ENCODE results near the gene FBXW10B.
"Not testable (repeated sequence)": the region's sequence is repeated elsewhere in the genome, so short reads cannot be mapped to it uniquely, and the experiment has no call there.

DNA sequence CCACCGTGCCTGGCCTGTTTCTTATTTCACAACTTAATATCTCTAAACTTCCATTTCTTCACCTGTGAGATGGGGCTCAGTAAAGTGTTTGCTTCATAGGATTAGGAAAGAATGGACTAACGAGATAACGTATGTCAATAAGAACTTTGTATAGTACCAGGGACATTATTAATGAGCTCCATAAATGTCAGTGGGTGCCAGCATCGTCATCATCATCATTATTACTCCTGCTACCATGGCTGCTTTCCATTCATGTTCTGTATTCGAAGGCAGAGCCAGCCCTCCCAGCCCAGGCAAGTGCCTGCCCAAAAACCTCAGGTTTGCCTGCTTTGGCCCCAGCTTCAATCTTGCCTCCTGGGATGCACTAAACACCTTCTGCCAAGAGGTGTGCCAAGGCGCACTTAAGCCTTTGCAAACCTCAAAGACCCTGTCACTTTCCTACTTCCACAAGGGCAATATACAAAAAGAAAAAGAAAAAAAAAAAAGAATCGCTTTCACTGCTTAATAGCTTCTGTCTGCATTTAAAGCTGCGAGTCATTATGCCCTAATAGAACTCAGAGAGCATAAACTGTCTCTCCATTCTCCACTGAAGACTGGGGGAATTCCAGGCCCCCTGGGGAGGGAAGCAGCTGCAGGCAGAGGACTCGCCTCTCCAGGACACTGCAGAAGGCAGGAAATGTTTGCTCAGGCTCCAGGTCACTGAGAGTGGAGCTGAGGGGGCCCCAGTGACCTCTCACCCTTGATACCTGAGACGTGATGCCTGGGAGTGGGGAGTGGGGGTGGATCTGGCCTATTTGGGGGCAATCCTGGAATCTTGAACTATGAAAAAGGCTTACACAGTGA lies 25.8 kb upstream of the FBXW10B start:
- TF ChIP-seq, protein P1, sequence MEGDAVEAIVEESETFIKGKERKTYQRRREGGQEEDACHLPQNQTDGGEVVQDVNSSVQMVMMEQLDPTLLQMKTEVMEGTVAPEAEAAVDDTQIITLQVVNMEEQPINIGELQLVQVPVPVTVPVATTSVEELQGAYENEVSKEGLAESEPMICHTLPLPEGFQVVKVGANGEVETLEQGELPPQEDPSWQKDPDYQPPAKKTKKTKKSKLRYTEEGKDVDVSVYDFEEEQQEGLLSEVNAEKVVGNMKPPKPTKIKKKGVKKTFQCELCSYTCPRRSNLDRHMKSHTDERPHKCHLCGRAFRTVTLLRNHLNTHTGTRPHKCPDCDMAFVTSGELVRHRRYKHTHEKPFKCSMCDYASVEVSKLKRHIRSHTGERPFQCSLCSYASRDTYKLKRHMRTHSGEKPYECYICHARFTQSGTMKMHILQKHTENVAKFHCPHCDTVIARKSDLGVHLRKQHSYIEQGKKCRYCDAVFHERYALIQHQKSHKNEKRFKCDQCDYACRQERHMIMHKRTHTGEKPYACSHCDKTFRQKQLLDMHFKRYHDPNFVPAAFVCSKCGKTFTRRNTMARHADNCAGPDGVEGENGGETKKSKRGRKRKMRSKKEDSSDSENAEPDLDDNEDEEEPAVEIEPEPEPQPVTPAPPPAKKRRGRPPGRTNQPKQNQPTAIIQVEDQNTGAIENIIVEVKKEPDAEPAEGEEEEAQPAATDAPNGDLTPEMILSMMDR (IDR thresholded peaks at IDR 0.05) = not testable (repeated sequence)
- TF ChIP-seq POLR2A (IDR thresholded peaks at IDR 0.05) = not testable (repeated sequence)

Data from sigmoid colon (tissue), 3 donors.